Fibroblast of lung (primary cell): ENCODE data around the gene CEP152. TPM values are rescaled to one million over a fixed set of nuclear protein-coding genes. Genes with fewer than 3 reads are reported as not detected.

ENCODE experiments used
- DNase-seq, 2 donors: peaks; one replicate each; pipeline versions ENCODE4 v3.0.0 to v3.0.0-alpha.2; 2010; ENCODE audit warnings: low read depth in 2 of 2
- H2AFZ ChIP-seq: 2 replicates; pipeline ENCODE4 v1.5.1; 2012; ENCODE audit warnings: low read length, control low read depth, inconsistent platforms
- H3K27ac ChIP-seq: 2 replicates; pipeline ENCODE4 v1.5.1; 2011; ENCODE audit warnings: low read length, control low read depth; ENCODE audit not compliant: insufficient read depth
- H3K27me3 ChIP-seq: 2 replicates; pipeline ENCODE4 v1.5.1; 2011; ENCODE audit warnings: mild to moderate bottlenecking, low read length; ENCODE audit not compliant: control insufficient read depth, insufficient read depth
- H3K36me3 ChIP-seq: 2 replicates; pipeline ENCODE4 v1.5.1; 2011; ENCODE audit warnings: low read length; ENCODE audit not compliant: control insufficient read depth, insufficient read depth
- H3K4me1 ChIP-seq: 2 replicates; pipeline ENCODE4 v1.5.1; 2011; ENCODE audit warnings: low read length; ENCODE audit not compliant: control insufficient read depth, insufficient read depth; ENCODE audit errors: extremely low read depth
- H3K4me2 ChIP-seq: 2 replicates; pipeline ENCODE4 v1.5.1; 2011; ENCODE audit warnings: low read length, control low read depth; ENCODE audit not compliant: insufficient read depth; ENCODE audit errors: extremely low read depth
- H3K4me3 ChIP-seq, 4 experiments: fragments of 200-600 bp in 1 of 4; sonication (generic) in 1 of 4; replicated peaks in 1 of 4; 2 replicates each; pipeline ENCODE4 v1.5.1; 2011 to 2016; ENCODE audit warnings: low read length in 4 of 4, low read depth in 3 of 4, mild to moderate bottlenecking in 3 of 4, control low read depth in 2 of 4, inconsistent platforms in 1 of 4, mixed read lengths in 1 of 4; ENCODE audit not compliant: insufficient read depth in 1 of 4; ENCODE audit errors: control extremely low read depth in 1 of 4
- H3K79me2 ChIP-seq: 2 replicates; pipeline ENCODE4 v1.5.1; 2012; ENCODE audit warnings: mild to moderate bottlenecking, low read length, inconsistent platforms; ENCODE audit not compliant: control insufficient read depth, insufficient read depth
- H3K9ac ChIP-seq: 2 replicates; pipeline ENCODE4 v1.5.1; 2011; ENCODE audit warnings: mild to moderate bottlenecking, low read length, control low read depth; ENCODE audit not compliant: insufficient read depth
- H3K9me3 ChIP-seq: 2 replicates; pipeline ENCODE4 v1.5.1; 2012; ENCODE audit warnings: low read depth, low read length; ENCODE audit not compliant: control insufficient read depth, insufficient read depth
- H4K20me1 ChIP-seq: 2 replicates; pipeline ENCODE4 v1.5.1; 2011; ENCODE audit warnings: low read length; ENCODE audit not compliant: control insufficient read depth, insufficient read depth; ENCODE audit errors: extremely low read depth
- CTCF ChIP-seq, 2 donors: IDR thresholded peaks in 1 of 2; conservative IDR thresholded peaks in 1 of 2; 1 replicate in 1 of 2; 2 replicates in 1 of 2; pipeline ENCODE4 v1.5.1; 2011 to 2012; ENCODE audit warnings: low read length in 2 of 2, control low read depth in 1 of 2, inconsistent platforms in 1 of 2, low read depth in 1 of 2, mild to moderate bottlenecking in 1 of 2
- EZH2 ChIP-seq: IDR thresholded peaks from 2 replicates; pipeline ENCODE4 v1.5.1; 2012; ENCODE audit warnings: low read length, control low read depth, mild to moderate bottlenecking; ENCODE audit errors: missing control alignments
- polyA plus RNA-seq, 2 donors: library from polyadenylated mRNA; depleted of rRNA in 1 of 2; stranded (reverse) in 1 of 2; unstranded in 1 of 2; fragments of >200 nt; gene quantifications; 2 replicates each; pipeline ENCODE4 v1.2.1, GENCODE V29; 2011 to 2012; ENCODE audit warnings: missing spikeins in 1 of 2
- total RNA-seq: library from RNA; depleted of rRNA; stranded (reverse); fragments of >200 nt; gene quantifications from 2 replicates; pipeline ENCODE4 v1.2.1, GENCODE V29; 2014

Gene CEP152
- total and polyA plus RNA-seq, 2 donors (not counting 1 experiment from before 2014, with no cell fraction given): 0.72 to 7.8 TPM

- Histone ChIP-seq H3K79me2 (peaks cover 27% of the 10 kb centered on the region), H3K9me3 (no peaks in the 10 kb centered on the region), H2AFZ (no peak overlapping the region), H3K4me1 (peaks cover 10% of the 10 kb centered on the region), H3K4me3 (no peak overlapping the region), H4K20me1 (no peaks in the 10 kb centered on the region), H3K27me3 (no peaks in the 10 kb centered on the region), H3K36me3 (no peaks in the 10 kb centered on the region), H3K9ac (no peak overlapping the region), H3K27ac (no peak overlapping the region), H3K4me2 (no peak overlapping the region)
- no peak for DNase-seq
- TF ChIP-seq CTCF (conservative IDR thresholded peaks at IDR 0.05 in 1 of 2, IDR thresholded peaks at IDR 0.05 in 1 of 2; ENCODE audit: low read depth in 1 of 2, low read length in 2 of 2): no peak
- no peak for TF ChIP-seq EZH2
Measured at GRCh38 chr15:48802257-48802656, 8.6 kb downstream of the CEP152 start.

- DNase-seq: peak; percentile 21 to 73
- Histone ChIP-seq H3K79me2 (peaks cover 16% of the 10 kb centered on the region), H3K4me3 (no peak overlapping the region), H3K4me1 (peaks cover 5% of the 10 kb centered on the region), H3K9me3 (no peaks in the 10 kb centered on the region), H3K9ac (no peak overlapping the region), H2AFZ (peak overlapping the region; percentile 37), H3K27ac (no peak overlapping the region), H4K20me1 (no peaks in the 10 kb centered on the region), H3K4me2 (peak overlapping the region; percentile 63), H3K36me3 (no peaks in the 10 kb centered on the region), H3K27me3 (no peaks in the 10 kb centered on the region)
- TF ChIP-seq CTCF (conservative IDR thresholded peaks at IDR 0.05 in 1 of 2, IDR thresholded peaks at IDR 0.05 in 1 of 2; ENCODE audit: low read depth in 1 of 2, low read length in 2 of 2) (peak in 1 of 2 donors; percentile 48), EZH2 (no peak)
Measured at GRCh38 chr15:48800811-48801455, 9.9 kb downstream of the CEP152 start.

GRCh38 chr15:48800245-48800644 is 10.6 kb downstream of the CEP152 start:
- H3K9ac ChIP-seq: no peak overlapping the region
- no peak overlapping the region for H3K4me3 ChIP-seq
- peaks cover 5% of the 10 kb centered on the region for H3K4me1 ChIP-seq
- no peak overlapping the region for H2AFZ ChIP-seq
- no peak overlapping the region for H3K4me2 ChIP-seq
- H3K36me3 ChIP-seq: no peaks in the 10 kb centered on the region
- H4K20me1 ChIP-seq: no peaks in the 10 kb centered on the region
- H3K79me2 ChIP-seq: peaks cover 13% of the 10 kb centered on the region
- no peaks in the 10 kb centered on the region for H3K27me3 ChIP-seq
- H3K9me3 ChIP-seq: no peaks in the 10 kb centered on the region
- no peak for TF ChIP-seq EZH2
- no peak overlapping the region for H3K27ac ChIP-seq
- no peak for DNase-seq
